Glutamatergic neuron (in vitro differentiated cells): Measurements from ENCODE around the gene ABHD4. TPM values are rescaled to one million over a fixed set of nuclear protein-coding genes. Genes with fewer than 3 reads are reported as not detected.

Experiments used
- DNase-seq: peaks from one replicate; pipeline ENCODE4 v3.0.0; 2022
- H3K27ac Mint-ChIP-seq: one replicate; pipeline ENCODE4 v1.8.0; 2020; ENCODE audit warnings: mild to moderate bottlenecking, mixed read lengths, inconsistent platforms; ENCODE audit not compliant: unreplicated experiment
- H3K27me3 Mint-ChIP-seq: one replicate; pipeline ENCODE4 v1.8.0; 2020; ENCODE audit warnings: mild to moderate bottlenecking, moderate library complexity, mixed read lengths, inconsistent platforms; ENCODE audit not compliant: unreplicated experiment
- H3K36me3 Mint-ChIP-seq: one replicate; pipeline ENCODE4 v1.8.0; 2020; ENCODE audit warnings: mild to moderate bottlenecking, mixed read lengths, inconsistent platforms; ENCODE audit not compliant: unreplicated experiment
- H3K4me1 Mint-ChIP-seq: one replicate; pipeline ENCODE4 v1.8.0; 2020; ENCODE audit warnings: mild to moderate bottlenecking, low read depth, mixed read lengths, inconsistent platforms; ENCODE audit not compliant: unreplicated experiment
- H3K4me3 Mint-ChIP-seq: one replicate; pipeline ENCODE4 v1.8.0; 2020; ENCODE audit warnings: mild to moderate bottlenecking, mixed read lengths, inconsistent platforms; ENCODE audit not compliant: unreplicated experiment
- H3K9me3 Mint-ChIP-seq: one replicate; pipeline ENCODE4 v1.8.0; 2020; ENCODE audit warnings: mild to moderate bottlenecking, moderate library complexity, mixed read lengths, inconsistent platforms; ENCODE audit not compliant: unreplicated experiment
- total RNA-seq: library from RNA; stranded (reverse); fragmentation: NEBNext Ultra II Directional; extraction: Animal tissue kit (Norgen Biotek cat#: 25700); gene quantifications from one replicate; pipeline ENCODE4 v1.2.1, GENCODE V29; 2021; ENCODE audit not compliant: unreplicated experiment
- TF ChIP-seq, protein P1 (sequence below): fragments of 200-600 bp; sonication (generic); IDR thresholded peaks from one replicate; pipeline ENCODE4 v1.5.0; 2021; ENCODE audit not compliant: partially characterized antibody, unreplicated experiment

Gene ABHD4
- total RNA-seq, 1 donor from 2014 or later, result 8.1 TPM

DNA sequence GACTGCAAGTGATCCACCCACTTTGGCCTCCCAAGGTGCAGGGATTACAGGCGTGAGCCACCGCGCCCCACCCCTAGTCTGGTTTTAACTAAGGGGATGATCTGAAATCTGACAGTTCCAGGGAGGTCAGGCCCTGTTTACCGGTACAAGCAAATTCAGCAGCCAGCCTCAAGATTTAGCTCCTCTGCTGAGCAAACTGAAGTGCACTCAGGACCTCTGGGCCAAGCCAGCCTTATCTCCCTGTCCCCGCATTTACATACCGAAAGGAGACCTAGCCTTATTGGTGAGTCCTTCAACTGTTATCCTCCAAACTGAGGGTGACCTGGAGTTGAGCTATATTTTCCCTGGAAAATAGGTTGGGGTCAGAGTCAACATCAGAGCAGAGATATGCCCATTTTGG is 835 bp upstream of the ABHD4 start:
- peak overlapping the region; percentile 91 for H3K4me3 Mint-ChIP-seq
- no peaks in the 10 kb centered on the region for H3K36me3 Mint-ChIP-seq
- no peaks in the 10 kb centered on the region for H3K4me1 Mint-ChIP-seq
- no peak for DNase-seq
- no peaks in the 10 kb centered on the region for H3K27me3 Mint-ChIP-seq
- TF ChIP-seq, protein P1, sequence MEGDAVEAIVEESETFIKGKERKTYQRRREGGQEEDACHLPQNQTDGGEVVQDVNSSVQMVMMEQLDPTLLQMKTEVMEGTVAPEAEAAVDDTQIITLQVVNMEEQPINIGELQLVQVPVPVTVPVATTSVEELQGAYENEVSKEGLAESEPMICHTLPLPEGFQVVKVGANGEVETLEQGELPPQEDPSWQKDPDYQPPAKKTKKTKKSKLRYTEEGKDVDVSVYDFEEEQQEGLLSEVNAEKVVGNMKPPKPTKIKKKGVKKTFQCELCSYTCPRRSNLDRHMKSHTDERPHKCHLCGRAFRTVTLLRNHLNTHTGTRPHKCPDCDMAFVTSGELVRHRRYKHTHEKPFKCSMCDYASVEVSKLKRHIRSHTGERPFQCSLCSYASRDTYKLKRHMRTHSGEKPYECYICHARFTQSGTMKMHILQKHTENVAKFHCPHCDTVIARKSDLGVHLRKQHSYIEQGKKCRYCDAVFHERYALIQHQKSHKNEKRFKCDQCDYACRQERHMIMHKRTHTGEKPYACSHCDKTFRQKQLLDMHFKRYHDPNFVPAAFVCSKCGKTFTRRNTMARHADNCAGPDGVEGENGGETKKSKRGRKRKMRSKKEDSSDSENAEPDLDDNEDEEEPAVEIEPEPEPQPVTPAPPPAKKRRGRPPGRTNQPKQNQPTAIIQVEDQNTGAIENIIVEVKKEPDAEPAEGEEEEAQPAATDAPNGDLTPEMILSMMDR, result no peak
- H3K9me3 Mint-ChIP-seq, result no peaks in the 10 kb centered on the region
- no peak overlapping the region for H3K27ac Mint-ChIP-seq

DNA sequence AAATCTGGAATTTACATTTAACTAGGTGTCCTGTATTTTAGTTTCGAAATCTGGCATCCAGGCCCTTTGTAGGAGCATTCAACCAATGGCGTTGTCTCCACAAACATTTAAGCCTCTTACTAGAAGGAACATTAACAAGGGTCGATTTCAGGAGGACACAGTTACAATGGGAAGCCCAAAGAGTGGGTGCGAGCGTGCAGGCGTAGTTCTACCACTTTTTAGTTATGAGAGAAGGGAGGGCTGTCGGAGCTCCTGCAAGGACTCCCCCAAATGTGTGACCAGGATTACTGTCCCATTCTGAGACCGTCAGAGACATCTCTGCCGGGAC is 365 bp upstream of the ABHD4 start:
- Mint-ChIP-seq H3K36me3 (peaks cover 3% of the 10 kb centered on the region), H3K4me1 (no peaks in the 10 kb centered on the region), H3K27ac (no peak overlapping the region), H3K9me3 (no peaks in the 10 kb centered on the region), H3K27me3 (peaks cover 1% of the 10 kb centered on the region), H3K4me3 (peak overlapping the region; percentile 91)
- TF ChIP-seq, protein P1, result no peak
- no peak for DNase-seq

DNA sequence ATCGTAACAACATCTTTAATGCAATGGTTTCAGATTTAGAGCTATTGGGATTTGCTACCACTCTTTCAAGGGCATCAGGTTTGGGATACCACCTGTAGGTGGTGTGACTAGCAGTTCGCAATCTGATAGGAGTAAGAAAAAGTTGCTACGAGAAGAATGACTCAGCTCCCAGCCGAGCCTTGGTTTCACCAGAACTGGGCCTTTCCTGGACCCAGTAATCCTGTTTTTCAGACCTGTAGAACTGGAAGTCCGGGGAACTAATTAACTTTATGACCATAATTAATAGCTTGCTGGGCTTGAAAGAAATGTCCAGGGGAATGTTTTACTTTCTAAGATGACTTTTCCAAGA is 770 bp downstream of the ABHD4 start:
- Mint-ChIP-seq H3K9me3 (no peaks in the 10 kb centered on the region), H3K4me1 (no peaks in the 10 kb centered on the region), H3K4me3 (peak overlapping the region; percentile 98), H3K27me3 (peaks cover 2% of the 10 kb centered on the region), H3K36me3 (peaks cover 8% of the 10 kb centered on the region), H3K27ac (peak overlapping the region; percentile 77)
- TF ChIP-seq, protein P1, result no peak
- DNase-seq, result no peak

DNA sequence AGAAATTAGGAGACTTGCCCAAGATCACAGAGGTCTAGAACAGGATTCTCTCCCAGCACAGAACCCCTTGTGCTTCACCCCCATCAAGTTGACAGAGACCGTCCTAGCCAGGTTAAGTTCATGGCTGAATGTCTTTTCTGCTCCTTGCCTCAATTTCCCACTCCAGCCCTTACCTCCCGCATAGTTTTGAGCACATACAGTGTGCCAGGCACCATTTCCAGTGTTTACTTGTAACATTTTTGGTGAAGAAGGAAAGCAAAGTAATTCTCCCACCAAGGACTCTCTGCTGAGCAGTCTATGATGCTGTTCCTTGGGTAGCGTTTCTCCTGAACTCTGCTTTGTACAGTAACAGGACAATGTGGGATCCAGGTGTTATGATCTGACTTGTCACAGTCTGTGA is 1.2 kb downstream of the ABHD4 start:
- Mint-ChIP-seq H3K36me3 (peaks cover 8% of the 10 kb centered on the region), H3K27me3 (peaks cover 2% of the 10 kb centered on the region), H3K27ac (no peak overlapping the region), H3K9me3 (no peaks in the 10 kb centered on the region), H3K4me3 (peak overlapping the region; percentile 98), H3K4me1 (no peaks in the 10 kb centered on the region)
- TF ChIP-seq, protein P1, result no peak
- no peak for DNase-seq

DNA sequence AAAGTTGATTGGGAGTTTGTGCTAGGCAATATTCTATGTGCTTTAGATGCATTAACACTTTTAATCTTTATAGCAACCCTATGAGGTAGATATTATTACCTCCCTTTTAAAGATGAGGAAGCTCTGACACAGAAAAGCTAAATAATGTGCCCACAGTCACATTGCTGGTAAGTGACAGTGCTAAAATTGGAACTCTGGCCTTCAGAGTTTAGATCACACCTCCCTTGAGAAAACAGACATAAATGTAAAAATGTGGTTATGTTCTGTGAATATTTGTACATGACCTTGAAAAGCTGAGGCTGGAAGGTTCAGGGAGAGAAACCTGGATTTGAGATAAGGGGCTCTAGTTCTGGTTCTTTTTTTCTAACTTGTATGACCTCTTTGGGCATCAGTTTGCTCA is 1.9 kb downstream of the ABHD4 start:
- Mint-ChIP-seq H3K9me3 (no peaks in the 10 kb centered on the region), H3K27ac (no peak overlapping the region), H3K36me3 (peaks cover 8% of the 10 kb centered on the region), H3K27me3 (peaks cover 2% of the 10 kb centered on the region), H3K4me1 (no peaks in the 10 kb centered on the region), H3K4me3 (no peak overlapping the region)
- no peak for DNase-seq
- TF ChIP-seq, protein P1, result no peak
